ENCODE measurements around the gene XRCC3.

Gene XRCC3

DNA sequence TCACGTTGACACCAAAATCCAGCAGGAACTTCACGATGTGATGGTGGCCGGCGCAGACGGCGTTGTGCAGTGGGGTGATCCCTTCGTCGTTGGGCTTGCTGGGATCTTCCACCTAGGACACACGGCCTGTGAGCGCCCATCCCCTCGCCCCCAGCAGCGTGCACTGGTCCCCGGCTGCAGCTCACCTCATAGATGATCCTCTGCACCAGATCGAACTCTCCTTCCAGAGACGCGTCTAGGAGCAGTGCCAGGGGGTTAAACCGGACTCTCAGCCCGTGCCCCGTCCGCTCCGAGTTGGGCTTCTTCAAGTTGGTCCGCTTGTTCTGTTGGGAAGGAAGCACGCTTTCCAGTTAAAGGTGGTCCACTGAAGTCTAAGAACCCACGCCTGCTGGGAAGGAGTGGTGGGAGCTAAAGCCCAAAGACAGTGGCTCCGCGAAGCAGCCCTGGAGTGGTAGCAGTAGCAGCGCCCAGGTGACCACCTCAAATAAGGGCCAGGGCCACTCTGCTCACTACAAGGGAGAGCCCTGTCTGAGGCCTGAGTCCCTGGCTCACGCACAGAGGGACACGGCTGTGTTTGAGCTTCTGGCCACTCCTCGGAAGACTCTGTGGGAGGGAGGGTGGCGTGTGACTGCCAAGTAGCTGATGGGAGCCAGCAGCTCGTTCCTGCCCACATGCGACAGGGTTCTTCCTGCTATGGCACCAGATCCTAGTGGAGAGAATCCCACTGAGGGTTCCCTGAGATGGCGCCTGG lies 23.6 kb upstream of the XRCC3 start:
- no peak for DNase-seq (ENCODE audit: low spot score)

- no peak for DNase-seq (ENCODE audit: low spot score)
These were observed 22.9 kb upstream of the XRCC3 start for GRCh38 chr14:103738166-103738565.

DNA sequence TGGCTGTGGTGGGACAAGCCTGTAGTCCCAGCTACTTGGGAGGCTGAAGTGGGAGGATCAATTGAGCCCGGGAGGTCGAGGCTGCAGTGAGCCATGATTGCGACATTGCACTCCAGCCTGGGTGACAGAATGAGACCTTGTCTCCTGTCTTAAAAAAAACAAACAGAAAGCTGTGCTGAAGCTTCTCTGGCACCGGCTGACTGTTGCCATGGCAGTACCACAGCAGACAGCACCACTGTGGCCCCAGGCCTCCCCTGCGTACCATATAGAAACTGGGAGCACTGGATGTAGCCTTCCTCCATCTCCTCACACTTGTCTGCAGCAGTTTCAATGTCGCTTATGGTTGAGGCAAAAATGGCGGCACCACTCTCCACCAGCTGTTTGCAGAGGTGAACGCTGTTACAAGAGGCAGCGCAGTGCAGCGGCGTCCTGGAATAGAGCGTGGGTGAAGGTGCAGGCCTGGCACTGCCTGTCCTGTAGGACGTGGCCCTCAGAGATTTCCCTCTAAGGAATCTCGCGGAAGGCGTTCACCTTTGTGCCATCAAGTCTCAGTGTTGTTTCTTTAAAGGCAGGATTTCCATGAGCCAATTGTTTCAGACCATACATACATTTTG lies 22.3 kb upstream of the XRCC3 start:
- no peak for DNase-seq (ENCODE audit: low spot score)

- no peak for DNase-seq (ENCODE audit: low spot score)
These were observed 21.5 kb upstream of the XRCC3 start for GRCh38 chr14:103736546-103737431.

GRCh38 chr14:103735815-103736545 lies 20.7 kb upstream of the XRCC3 start:
- no peak for DNase-seq (ENCODE audit: low spot score)

- DNase-seq (ENCODE audit: low spot score), result no peak
These were observed 20.2 kb upstream of the XRCC3 start for GRCh38 chr14:103735439-103735814.

GRCh38 chr14:103735022-103735421 lies 19.8 kb upstream of the XRCC3 start:
- DNase-seq (ENCODE audit: low spot score), result no peak

DNA sequence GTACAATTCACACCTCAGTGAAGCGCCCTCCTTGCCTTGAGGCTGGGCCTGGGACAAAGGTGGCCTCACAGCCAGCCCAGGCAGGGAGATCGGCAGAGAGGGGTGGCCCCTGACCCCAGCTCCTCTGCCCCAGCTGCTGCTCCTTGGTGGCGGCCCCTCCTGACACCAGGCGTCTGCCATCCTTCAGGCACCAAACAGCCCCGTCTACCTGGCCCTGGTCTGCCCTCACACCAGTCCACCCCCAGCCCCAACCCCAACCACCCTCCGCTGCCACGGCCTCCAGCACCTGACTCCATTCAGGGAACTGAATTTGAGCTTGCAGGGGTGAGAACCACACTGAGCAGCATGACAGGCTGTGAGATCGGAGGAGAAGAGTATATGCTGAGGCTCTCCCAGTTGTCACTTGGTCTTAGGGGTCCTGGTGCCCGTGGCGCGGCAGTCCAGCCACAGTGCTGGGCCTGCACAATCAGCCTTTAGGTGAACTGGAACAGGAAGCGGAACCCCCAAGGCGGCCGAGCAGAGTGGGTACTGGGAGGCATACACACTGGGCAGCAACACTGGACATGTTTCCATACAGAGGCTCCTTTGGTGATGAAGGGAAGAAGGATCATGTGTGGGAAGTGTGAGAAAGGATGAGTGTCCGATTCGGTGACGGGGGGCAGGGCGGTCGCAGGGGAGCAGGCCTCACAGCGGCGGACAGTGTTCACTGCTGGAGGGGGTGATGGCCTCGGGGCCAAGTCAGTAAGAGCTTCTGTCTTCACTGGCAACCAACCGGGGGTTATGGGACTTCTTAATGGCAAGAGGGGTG lies 19.0 kb upstream of the XRCC3 start:
- DNase-seq (ENCODE audit: low spot score), result no peak

DNA sequence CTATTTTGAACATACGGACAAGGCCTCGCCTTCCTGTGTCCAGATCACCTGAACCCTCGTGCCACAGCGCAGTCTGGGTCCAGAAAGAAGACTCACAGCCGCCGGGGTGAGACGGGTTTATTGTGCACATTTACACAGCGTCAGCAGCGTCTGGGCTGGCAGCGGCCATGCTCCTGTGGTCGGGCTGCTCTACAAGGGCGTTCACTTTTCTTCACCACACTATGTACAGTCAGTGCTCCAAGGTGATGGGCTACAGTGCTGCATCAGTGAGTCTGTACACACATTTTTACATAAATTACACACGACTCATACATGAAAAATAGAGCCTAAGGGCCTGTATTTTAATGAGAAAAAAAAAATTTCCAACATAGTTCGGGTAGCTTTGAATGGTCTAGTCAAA lies 18.4 kb upstream of the XRCC3 start:
- no peak for DNase-seq (ENCODE audit: low spot score)

DNA sequence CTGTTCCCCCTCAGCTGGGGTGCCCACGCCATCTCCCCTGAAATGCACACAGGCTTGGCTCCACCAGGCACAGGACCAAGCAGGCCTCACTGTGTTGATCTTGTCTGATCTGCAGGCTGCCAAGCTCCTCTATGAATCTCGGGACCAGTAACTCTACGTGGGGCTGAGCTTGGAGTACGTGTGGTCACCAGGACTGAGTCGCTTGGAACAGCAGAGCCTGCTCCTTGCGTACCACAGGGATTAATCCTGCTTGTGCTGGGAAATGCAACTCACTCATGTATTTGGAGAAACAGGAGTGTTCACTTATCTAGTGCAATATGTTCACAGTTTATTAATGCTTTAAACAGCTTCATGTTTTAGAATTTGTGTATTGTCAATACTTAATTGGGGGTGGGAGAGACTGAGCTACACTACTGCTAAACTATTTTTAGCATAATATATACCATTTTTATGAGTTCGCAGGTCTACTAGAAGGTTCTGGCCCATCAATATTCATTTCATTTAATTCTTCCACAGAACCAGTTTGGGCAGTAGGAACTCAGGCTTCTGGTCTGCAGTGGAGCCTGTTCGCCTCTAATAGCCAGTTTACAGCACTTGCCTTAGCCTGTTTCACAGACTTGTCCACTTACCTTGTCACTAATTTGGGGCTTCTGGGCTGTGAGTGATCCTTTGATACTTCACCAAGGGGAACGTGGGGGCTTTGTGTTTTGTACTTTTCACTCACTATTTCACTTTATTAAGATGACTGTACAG lies 17.8 kb upstream of the XRCC3 start:
- DNase-seq (ENCODE audit: low spot score), result no peak

DNA sequence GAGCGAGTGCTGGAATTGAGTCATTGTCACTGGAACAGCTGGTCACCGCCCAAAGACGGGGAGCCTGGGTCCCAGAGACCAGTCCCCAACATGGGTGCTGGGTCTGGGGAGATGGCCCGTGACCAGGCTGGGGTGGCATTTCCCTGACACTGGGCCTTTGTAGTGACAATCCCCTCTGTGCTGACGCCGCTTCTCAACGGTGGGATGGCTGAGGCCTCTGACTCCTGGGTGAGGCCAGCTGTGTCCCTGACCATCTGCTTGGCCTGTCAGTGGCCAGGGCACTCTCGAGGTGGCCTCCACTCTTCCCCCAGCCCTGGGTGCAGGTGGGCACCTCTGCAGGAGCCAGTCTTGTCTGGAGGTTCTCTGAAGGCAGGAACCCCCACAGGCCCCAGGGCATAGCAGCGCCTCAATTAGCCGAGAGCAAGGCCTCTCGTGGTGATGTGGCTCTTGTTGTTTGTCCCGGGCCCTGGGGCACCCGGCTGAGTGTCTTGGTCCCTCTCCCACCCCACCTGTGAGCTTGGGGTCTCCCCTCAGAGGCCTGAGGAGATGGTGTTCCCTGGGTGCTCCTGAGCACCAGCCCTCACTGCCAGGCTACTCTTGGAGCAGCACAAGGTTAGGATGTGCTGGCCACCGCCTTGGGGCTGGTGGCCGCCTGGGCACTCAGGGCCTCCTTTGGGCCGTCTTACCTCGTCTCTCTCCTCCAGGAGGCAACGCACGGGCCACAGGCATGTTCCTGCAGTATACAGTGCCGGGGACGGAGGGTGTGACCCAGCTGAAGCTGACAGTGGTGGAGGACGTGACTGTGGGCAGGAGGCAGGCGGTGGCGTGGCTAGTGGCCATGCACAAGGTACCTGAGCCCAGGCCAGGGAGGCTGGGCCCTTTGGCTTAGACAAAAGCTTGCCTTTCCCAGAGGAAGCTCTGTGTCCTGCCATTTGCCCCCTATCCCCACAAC lies 16.9 kb upstream of the XRCC3 start:
- DNase-seq (ENCODE audit: low spot score), result no peak

DNA sequence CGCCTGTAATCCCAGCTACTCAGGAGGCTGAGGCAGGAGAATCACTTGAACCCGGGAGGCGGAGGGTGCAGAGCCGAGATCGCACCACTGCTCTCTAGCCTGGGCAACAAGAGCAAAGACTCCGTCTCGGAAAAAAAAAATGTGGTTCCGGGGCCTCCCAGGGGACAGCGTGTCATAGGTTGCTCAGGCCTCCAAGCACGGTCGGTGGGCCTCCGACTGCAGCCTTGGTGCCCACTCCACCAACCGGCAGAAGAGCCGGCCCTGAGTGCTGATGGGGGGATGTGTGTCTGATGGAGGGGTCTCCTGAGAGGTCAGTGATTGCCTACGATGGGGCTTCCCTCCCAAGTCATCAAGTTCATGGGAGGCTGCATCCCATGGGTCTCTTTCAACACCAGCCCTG lies 16.2 kb upstream of the XRCC3 start:
- DNase-seq (ENCODE audit: low spot score), result no peak

DNA sequence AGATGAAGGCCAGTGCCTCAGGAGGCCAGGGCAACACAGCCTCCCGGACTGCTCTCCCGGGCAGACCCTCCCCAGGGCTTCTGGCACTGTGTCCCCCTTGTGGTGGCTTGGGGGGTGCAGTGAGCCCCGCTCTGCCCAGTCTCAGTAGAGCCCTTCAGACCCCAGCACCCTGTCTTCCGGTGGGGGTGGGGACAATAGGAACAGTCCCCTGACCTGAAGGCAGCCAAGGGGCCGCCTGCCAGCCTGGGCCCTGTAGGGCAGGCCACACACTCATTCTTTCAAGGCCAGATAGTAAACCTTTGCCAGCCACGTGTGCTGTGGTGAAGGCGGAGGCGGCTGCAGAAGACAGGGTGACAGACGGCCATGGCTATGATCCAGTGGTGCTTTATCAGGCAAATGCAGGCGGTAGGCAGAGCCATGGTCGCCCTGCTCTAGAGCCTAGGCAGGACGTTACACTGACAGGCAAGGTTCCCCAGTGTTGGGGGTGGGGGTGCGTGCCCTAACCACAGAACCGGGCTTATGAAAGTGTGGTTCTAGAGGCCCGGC lies 15.3 kb upstream of the XRCC3 start:
- DNase-seq (ENCODE audit: low spot score), result no peak

GRCh38 chr14:103729496-103730448 lies 14.5 kb upstream of the XRCC3 start:
- DNase-seq (ENCODE audit: low spot score), result no peak

GRCh38 chr14:103728721-103729120 lies 13.5 kb upstream of the XRCC3 start:
- DNase-seq (ENCODE audit: low spot score), result no peak

DNA sequence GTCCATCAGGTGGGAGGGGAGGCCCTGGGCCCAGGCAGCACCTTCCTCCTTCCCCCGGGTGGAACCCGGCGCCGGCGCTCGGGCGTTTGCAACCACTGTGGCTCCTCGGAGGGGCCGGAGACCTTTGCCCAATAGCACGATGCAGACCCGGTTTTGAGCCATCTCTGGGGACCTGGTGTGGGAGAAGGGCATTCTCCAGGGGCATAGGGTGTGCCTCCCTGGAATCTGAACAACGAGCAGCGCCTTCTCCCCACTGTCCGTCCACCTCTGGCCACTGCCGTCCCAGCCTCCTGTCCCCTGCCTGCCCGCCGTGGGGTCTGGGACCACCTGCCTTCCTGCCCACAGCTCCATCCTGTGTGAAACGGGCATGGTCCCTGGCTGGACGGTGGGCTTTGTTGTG lies 12.9 kb upstream of the XRCC3 start:
- no peak for DNase-seq (ENCODE audit: low spot score)

DNA sequence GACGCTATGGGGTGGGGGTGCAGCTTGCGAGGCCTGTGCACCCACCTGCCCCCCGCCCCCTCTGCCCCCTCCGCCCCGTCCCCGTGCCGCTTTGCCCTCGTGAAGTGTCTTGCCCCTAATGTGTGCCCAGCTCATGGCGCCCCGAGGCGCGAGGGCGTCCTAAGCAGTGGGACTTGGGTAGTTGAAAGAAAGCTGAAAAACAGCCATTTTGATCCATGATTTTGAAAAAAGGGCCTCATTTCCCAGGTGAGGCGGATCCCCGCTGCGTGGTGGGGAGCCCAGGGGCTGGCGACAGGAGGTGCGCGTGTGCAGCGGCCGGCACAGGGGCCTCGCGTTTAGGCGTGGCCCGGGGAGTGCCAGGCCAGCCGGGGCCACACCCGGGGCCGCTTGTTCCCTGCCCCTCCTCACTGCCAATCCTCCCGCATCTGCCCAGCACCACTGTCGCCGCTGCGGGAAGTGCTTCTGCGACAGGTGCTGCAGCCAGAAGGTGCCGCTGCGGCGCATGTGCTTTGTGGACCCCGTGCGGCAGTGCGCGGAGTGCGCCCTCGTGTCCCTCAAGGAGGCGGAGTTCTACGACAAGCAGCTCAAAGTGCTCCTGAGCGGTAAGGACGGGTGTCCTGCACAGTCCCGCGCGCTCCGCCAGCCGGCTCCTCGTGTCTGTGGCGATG lies 12.2 kb upstream of the XRCC3 start:
- DNase-seq (ENCODE audit: low spot score), result no peak

DNA sequence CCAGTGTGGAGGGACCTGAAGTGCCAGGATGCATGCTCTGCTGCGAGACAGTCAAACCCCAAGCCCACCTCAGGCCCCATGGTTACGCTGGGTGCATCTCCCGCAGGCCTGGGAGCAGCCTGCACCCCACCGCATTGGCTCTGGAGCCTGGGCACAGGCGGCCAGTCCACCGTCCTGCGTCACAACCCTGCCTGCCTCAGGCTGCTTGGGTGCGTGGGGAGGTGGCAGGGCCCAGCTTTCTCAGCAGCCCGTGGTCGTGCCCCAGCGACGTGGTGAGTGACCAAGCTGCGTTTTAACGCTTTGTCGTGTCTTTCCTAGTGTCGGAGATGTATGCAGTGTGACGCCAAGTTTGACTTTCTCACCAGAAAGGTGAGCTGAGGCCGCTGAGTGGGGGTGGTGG lies 11.2 kb upstream of the XRCC3 start:
- DNase-seq (ENCODE audit: low spot score), result no peak

All from LoVo (cell line).